NB4 (cell line): ENCODE data around the gene CYP2C18.
"Not testable (repeated sequence)": the region's sequence is repeated elsewhere in the genome, so short reads cannot be mapped to it uniquely, and the experiment has no call there.

Source experiments
- DNase-seq: peaks from one replicate; pipeline ENCODE4 v3.0.0; 2010; ENCODE audit warnings: low read depth
- H3K4me3 ChIP-seq: one replicate; pipeline ENCODE4 v1.5.1; 2011; ENCODE audit warnings: mild to moderate bottlenecking, low read depth, low read length, moderate library complexity
- MYC ChIP-seq: IDR thresholded peaks from 2 replicates; pipeline ENCODE4 v1.6.1; 2011; ENCODE audit warnings: low read depth, low read length
- POLR2A ChIP-seq: IDR thresholded peaks from 2 replicates; pipeline ENCODE4 v1.6.1; 2011; ENCODE audit warnings: mild to moderate bottlenecking; ENCODE audit not compliant: insufficient read length; ENCODE audit errors: extremely low read depth
- TF ChIP-seq, protein P1 (sequence below): IDR thresholded peaks from 2 replicates; pipeline ENCODE4 v1.6.1; 2011; ENCODE audit warnings: low read depth, low read length
- TF ChIP-seq, protein P2 (sequence below): IDR thresholded peaks from one replicate; pipeline ENCODE4 v1.5.1; 2012; ENCODE audit warnings: low read depth, low read length

The CYP2C18 gene

DNA sequence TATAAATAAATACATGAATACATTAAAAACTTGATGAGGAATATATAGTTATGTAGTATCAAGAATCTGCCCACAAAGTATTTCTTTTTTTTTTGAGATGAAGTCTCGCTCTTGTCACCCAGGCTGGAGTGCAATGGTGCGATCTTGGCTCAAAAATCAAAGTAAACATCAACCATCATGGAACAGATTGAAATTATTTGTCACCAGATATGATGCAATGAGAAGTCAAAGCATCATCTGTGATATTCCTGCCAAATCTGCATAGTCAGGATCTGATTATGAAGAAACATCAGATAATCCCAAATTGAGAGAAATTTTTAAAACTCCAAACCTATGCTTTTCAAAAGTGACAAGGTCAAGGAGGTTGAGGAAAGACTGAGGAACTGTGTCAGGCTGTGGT is 5.1 kb upstream of the CYP2C18 start:
- DNase-seq: no peak
- no peak overlapping the region for H3K4me3 ChIP-seq
- TF ChIP-seq, protein P1, sequence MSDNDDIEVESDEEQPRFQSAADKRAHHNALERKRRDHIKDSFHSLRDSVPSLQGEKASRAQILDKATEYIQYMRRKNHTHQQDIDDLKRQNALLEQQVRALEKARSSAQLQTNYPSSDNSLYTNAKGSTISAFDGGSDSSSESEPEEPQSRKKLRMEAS: no peak
- TF ChIP-seq, protein P2, sequence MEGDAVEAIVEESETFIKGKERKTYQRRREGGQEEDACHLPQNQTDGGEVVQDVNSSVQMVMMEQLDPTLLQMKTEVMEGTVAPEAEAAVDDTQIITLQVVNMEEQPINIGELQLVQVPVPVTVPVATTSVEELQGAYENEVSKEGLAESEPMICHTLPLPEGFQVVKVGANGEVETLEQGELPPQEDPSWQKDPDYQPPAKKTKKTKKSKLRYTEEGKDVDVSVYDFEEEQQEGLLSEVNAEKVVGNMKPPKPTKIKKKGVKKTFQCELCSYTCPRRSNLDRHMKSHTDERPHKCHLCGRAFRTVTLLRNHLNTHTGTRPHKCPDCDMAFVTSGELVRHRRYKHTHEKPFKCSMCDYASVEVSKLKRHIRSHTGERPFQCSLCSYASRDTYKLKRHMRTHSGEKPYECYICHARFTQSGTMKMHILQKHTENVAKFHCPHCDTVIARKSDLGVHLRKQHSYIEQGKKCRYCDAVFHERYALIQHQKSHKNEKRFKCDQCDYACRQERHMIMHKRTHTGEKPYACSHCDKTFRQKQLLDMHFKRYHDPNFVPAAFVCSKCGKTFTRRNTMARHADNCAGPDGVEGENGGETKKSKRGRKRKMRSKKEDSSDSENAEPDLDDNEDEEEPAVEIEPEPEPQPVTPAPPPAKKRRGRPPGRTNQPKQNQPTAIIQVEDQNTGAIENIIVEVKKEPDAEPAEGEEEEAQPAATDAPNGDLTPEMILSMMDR: no peak
- TF ChIP-seq POLR2A: no peak
- TF ChIP-seq MYC: no peak

DNA sequence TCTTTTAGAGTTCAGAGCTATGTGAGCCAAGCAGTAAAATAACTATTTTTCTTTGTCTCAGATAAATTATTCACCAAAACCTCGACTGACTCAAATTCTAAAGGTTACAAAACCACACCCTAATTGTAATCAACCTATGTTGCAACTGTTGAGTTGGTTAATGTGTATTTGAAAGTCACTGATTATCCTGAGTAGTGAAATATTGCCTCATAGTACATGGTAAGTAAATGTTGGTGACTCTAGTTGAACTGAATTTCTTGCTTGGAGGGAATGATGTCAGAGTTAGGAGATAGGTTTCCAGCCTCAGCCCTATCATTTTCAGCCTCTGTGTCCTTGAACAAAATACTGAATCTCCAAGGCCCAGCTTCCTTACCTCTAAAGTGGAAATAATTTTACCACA is 3.0 kb upstream of the CYP2C18 start:
- no peak overlapping the region for H3K4me3 ChIP-seq
- DNase-seq: no peak
- TF ChIP-seq, protein P2: no peak
- TF ChIP-seq POLR2A (no peak), MYC (no peak)
- TF ChIP-seq, protein P1: no peak

DNA sequence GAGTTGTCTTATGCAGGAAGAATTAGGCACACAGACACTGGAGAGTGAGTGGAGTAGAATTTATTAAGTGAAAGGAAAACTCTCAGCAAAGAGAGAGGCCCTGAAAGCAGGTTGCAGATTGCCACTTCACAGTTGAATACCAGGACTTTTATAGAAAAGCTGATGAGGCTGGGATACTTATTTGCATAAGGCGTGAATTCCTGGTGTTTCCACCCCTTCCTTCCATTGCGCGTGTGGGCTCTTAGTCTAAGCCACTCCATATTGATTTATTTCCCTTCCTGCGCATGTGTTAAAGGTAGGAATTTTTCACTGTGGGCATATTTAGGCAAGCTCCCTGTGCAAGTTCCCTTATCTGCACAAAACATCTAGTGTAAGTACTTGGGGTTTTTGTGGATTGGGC is 893 bp upstream of the CYP2C18 start:
- DNase-seq, H3K4me3 ChIP-seq: not testable (repeated sequence)

DNA sequence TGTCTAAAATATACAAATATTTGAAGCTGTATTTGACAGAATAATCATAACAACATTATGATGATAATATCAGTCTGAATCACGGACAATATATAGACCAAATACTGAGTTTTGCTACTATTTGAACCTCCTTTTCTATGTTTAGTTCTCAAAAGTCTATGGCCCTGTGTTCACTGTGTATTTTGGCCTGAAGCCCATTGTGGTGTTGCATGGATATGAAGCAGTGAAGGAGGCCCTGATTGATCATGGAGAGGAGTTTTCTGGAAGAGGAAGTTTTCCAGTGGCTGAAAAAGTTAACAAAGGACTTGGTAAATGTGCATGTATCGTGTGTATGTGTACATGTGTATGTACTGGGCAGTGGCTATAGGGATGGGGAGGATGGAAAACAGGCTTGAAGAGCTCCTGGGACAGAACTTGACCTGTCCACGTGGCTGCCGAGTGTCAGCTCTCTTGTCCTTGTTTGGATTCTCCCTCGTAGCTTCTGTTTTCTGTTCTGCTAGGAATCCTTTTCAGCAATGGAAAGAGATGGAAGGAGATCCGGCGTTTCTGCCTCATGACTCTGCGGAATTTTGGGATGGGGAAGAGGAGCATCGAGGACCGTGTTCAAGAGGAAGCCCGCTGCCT is 4.2 kb downstream of the CYP2C18 start:
- TF ChIP-seq, protein P1: no peak
- TF ChIP-seq MYC (no peak), POLR2A (no peak)
- TF ChIP-seq, protein P2: no peak
- no peak for DNase-seq
- H3K4me3 ChIP-seq: no peak overlapping the region

DNA sequence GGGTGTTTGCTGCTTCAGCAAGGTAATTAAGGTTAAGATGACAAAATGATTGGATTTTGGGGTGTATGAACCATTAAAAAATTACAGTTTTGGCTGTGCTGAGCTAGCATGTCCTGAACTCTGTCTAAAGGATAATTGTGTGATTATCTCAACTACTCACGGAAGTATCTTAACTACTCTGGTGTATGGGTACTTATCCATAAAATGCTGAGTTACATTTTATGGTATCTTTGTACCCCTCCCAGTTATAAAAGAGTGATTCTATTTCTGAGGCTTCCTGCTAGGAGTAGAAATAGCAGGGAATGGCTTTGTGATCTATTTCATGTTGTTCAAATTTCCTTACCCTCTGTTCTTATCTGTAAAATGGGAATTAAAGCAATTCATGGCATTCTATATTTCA is 22.6 kb downstream of the CYP2C18 start:
- no peak overlapping the region for H3K4me3 ChIP-seq
- no peak for TF ChIP-seq POLR2A
- TF ChIP-seq, protein P2: no peak
- TF ChIP-seq, protein P1: no peak
- no peak for TF ChIP-seq MYC
- no peak for DNase-seq

DNA sequence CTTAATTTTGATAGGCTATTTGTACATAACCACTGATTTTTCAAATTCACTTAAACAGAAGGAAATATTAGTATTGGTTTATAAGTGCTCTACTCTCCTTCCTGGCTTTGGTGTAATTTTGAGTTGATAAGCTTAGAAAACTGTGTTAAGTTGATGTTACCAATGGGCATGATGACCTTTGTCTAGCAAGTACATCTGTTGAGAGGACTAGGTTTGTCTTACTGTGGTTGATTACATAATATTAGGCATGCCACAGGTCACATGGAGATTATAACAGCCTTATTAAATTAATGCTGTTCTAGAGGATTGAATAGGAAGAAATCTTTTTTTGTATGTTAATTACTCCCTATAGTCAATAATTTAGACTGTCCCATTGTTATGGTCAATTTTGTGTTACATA is 27.0 kb downstream of the CYP2C18 start:
- TF ChIP-seq, protein P2: no peak
- TF ChIP-seq POLR2A (no peak), MYC (no peak)
- TF ChIP-seq, protein P1: no peak
- no peak for DNase-seq
- H3K4me3 ChIP-seq: no peak overlapping the region
